ENCODE results near the gene BGLAP.

GRCh38 chr1:156245451-156246232 lies 3.7 kb downstream of the BGLAP start:
- TF ChIP-seq CTCF (IDR thresholded peaks at IDR 0.05) (no peak), POLR2AphosphoS5 (IDR thresholded peaks at IDR 0.05) (no peak), EP300 (IDR thresholded peaks at IDR 0.05) (no peak)

Measured in stomach (tissue), 4 donors.